ENCODE measurements around the gene FLRT2. TPM values are rescaled to one million over a fixed set of nuclear protein-coding genes. Genes with fewer than 3 reads are reported as not detected.

Gene FLRT2
- total and polyA plus RNA-seq, 9 of the 15 experiments (the other 6 are each of a cell fraction or from before 2014, with no cell fraction given): 0.02 TPM; not detected in 8

- BruUV-seq (replicated peaks): no TSS peak
- intact Hi-C loops (cut with micrococcal nuclease) (no loop called here), in situ Hi-C loops (cut with MboI) (no loop called here)
- TF ChIP-seq ZNF785 (CRISPR knock-in tag; IDR thresholded peaks at IDR 0.05): no peak
- H3K27me3 ChIP-seq (ENCODE audit: control insufficient read depth in 2 of 2, insufficient read depth in 2 of 2, low read length in 2 of 2): no peaks in the 10 kb centered on the region
- H3K9me1 ChIP-seq (ENCODE audit: control insufficient read depth, insufficient read depth, low read length): no peaks in the 10 kb centered on the region
- H3K27ac ChIP-seq (ENCODE audit: extremely low read depth, low read depth, low read length): no peak overlapping the region
- DNase-seq (ENCODE audit: extremely low read depth in 1 of 4, low spot score in 3 of 4) (no peak), ATAC-seq (no peak), FAIRE-seq (no peak)
- no peaks in the 10 kb centered on the region for H3K36me3 ChIP-seq (ENCODE audit: control insufficient read depth, insufficient read depth, low read length)
- H3K9me3 ChIP-seq (replicated peaks; ENCODE audit: control insufficient read depth, insufficient read depth, low read depth, low read length): no peaks in the 10 kb centered on the region
- CTCF ChIA-PET (ENCODE audit: low intra/inter-chr PET ratio): no interaction called here
- POLR2A ChIA-PET: no interaction called here
- H4K20me1 ChIP-seq (replicated peaks; ENCODE audit: control insufficient read depth, insufficient read depth, low read length): no peaks in the 10 kb centered on the region
- no peak overlapping the region for H3K4me2 ChIP-seq (ENCODE audit: insufficient read depth, low read length)
- no peaks in the 10 kb centered on the region for H3K79me2 ChIP-seq (ENCODE audit: control insufficient read depth, insufficient read depth, low read length)
- 0% methylated on average over 2 of the region's 5 CpGs for WGBS (ENCODE audit: insufficient coverage, low coverage, missing lambda C conversion rate)
- no peak overlapping the region for H3K4me3 ChIP-seq
- no peak overlapping the region for H2AFZ ChIP-seq (ENCODE audit: low read depth, low read length)
- no peaks in the 10 kb centered on the region for H3K4me1 ChIP-seq (replicated peaks in 1 of 2; ENCODE audit: control insufficient read depth in 2 of 2, insufficient read depth in 2 of 2, low read length in 2 of 2)
- H3K9ac ChIP-seq (ENCODE audit: insufficient read depth in 1 of 2, low read depth in 2 of 2, low read length in 2 of 2): no peak overlapping the region
Measured at GRCh38 chr14:85613496-85613895, 83.6 kb downstream of the FLRT2 start.

GRCh38 chr14:85616386-85616885 is 86.5 kb downstream of the FLRT2 start:
- H4K20me1 ChIP-seq (replicated peaks; ENCODE audit: control insufficient read depth, insufficient read depth, low read length): no peaks in the 10 kb centered on the region
- 0% methylated on average over 4 of the region's 5 CpGs for WGBS (ENCODE audit: insufficient coverage, low coverage, missing lambda C conversion rate)
- intact Hi-C loops (cut with micrococcal nuclease): no loop called here
- no peaks in the 10 kb centered on the region for H3K9me1 ChIP-seq (ENCODE audit: control insufficient read depth, insufficient read depth, low read length)
- POLR2A ChIA-PET: no interaction called here
- H3K4me3 ChIP-seq: no peak overlapping the region
- DNase-seq (ENCODE audit: extremely low read depth in 1 of 4, low spot score in 3 of 4) (no peak), FAIRE-seq (no peak), ATAC-seq (no peak)
- in situ Hi-C loops (cut with MboI): no loop called here
- no peaks in the 10 kb centered on the region for H3K27me3 ChIP-seq (ENCODE audit: control insufficient read depth in 2 of 2, insufficient read depth in 2 of 2, low read length in 2 of 2)
- CTCF ChIA-PET (ENCODE audit: low intra/inter-chr PET ratio): no interaction called here
- H3K4me2 ChIP-seq (ENCODE audit: insufficient read depth, low read length): no peak overlapping the region
- no peak overlapping the region for H2AFZ ChIP-seq (ENCODE audit: low read depth, low read length)
- no peaks in the 10 kb centered on the region for H3K36me3 ChIP-seq (ENCODE audit: control insufficient read depth, insufficient read depth, low read length)
- H3K9ac ChIP-seq (ENCODE audit: insufficient read depth in 1 of 2, low read depth in 2 of 2, low read length in 2 of 2): no peak overlapping the region
- no peaks in the 10 kb centered on the region for H3K79me2 ChIP-seq (ENCODE audit: control insufficient read depth, insufficient read depth, low read length)
- BruUV-seq (replicated peaks): no TSS peak
- H3K4me1 ChIP-seq (replicated peaks in 1 of 2; ENCODE audit: control insufficient read depth in 2 of 2, insufficient read depth in 2 of 2, low read length in 2 of 2): no peaks in the 10 kb centered on the region
- no peak overlapping the region for H3K27ac ChIP-seq (ENCODE audit: extremely low read depth, low read depth, low read length)
- no peaks in the 10 kb centered on the region for H3K9me3 ChIP-seq (replicated peaks; ENCODE audit: control insufficient read depth, insufficient read depth, low read depth, low read length)
- no peak for TF ChIP-seq ZNF830 (CRISPR knock-in tag; IDR thresholded peaks at IDR 0.05)
- no peak for TF ChIP-seq RERE (CRISPR knock-in tag; IDR thresholded peaks at IDR 0.05; ENCODE audit: borderline replicate concordance)
- TF ChIP-seq ATF4 (CRISPR knock-in tag; IDR thresholded peaks at IDR 0.05): no peak
- no peak for TF ChIP-seq STAG1 (CRISPR knock-in tag; IDR thresholded peaks at IDR 0.05; ENCODE audit: borderline replicate concordance)
- no peak for TF ChIP-seq TEAD2 (tag; IDR thresholded peaks at IDR 0.05)
- TF ChIP-seq C11orf30 (IDR thresholded peaks at IDR 0.05; ENCODE audit: low read depth): no peak
- no peak for TF ChIP-seq SREBF2 (CRISPR knock-in tag; IDR thresholded peaks at IDR 0.05)

Data from K562 (cell line).